ENCODE data around the gene FXR2.
"Not testable (repeated sequence)": the region's sequence is repeated elsewhere in the genome, so short reads cannot be mapped to it uniquely, and the experiment has no call there.

The FXR2 gene

DNA sequence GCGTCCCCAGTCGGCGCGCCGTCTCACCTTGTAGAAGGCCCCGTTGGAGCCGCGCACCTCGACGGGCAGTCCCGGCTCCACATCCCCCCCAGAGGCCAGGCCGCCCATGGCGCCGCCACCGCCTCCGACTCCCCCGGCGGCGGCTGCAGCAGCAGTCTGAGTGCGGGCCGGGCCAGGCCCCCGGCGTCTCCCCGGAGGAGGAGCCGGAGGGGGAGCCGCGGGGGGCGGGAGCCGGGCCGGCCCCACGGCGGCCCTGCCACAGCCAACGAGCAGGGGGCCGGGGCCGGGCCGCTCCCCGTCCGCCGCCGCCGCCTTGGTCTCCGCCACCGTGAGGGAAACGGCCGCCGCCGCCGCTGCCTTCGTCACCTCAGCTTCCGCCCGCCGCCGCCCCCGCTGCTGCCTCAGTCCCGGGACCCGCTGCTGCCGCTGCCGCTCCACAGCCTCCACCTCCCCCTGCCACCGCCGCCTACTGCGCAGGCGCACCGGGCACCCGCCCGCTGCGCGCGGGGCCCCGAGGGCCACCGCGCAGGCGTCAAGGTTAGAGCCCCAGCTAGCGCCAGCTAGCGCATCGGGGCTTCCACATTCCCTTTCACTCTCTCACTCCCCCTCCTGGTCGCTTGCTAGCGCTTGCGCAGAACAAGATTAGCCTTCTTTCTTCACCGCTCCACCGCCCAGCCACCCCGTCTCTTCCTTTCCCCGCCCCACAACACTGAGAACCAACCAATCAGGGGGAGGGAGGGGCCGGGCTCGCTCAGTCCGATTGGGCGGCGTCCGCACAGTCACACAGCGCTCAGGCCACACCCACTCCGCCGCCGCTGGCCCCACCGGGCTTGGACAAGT lies at the start of gene FXR2:
Gene FXR2, minus strand, starts transcription at position 473 of the 840 bp plus-strand sequence. Its CDS starts 365 bp downstream, at position 108.
- DNase-seq (ENCODE audit: extremely low read depth in 1 of 2, low read depth in 1 of 2): peak; percentile 93 to 98

DNA sequence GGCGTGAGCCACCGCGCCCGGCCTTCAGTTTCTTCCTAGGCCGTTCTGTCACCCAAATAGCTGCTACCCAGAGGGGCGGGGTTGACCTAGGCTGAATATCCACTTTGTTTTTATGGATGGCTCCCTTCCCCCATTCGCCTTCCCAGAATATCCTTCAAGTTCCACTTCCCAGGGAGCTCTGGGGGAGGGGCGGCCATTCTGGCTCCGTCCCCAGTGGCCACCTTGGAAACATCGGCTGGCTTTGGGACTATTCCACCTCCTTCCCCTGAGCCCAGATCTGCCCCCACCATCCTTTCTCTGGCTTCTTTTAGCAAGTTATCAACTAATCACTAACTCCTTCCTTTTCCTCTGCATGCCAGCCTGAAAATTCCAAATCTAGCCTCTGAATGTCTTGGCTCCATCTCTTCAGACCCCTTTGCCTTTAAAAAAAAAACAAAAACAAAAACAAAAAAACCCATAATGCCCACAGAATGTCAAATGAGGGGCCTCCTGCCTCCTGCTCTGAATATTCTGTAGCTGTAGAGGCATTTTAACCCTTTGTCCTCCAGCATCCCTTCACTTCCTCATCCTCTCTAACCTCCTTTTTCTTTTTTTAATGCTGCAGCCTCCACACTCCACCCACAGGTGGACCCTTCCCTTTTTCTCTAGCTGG lies 42.4 kb upstream of the FXR2 start:
- DNase-seq (ENCODE audit: extremely low read depth in 1 of 2, low read depth in 1 of 2): no peak

DNA sequence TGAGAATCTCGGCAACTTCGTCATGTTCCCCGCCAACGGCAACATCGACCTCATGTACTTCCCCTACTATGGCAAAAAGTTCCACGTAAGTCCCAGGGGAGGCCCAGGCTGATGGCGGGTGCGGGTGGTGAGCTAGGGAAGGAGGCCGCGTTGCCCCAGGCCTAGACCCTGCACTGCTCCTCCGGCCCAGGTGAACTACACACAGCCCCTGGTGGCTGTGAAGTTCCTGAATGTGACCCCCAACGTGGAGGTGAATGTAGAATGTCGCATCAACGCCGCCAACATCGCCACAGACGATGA lies 40.8 kb upstream of the FXR2 start:
- DNase-seq (ENCODE audit: extremely low read depth in 1 of 2, low read depth in 1 of 2): no peak

DNA sequence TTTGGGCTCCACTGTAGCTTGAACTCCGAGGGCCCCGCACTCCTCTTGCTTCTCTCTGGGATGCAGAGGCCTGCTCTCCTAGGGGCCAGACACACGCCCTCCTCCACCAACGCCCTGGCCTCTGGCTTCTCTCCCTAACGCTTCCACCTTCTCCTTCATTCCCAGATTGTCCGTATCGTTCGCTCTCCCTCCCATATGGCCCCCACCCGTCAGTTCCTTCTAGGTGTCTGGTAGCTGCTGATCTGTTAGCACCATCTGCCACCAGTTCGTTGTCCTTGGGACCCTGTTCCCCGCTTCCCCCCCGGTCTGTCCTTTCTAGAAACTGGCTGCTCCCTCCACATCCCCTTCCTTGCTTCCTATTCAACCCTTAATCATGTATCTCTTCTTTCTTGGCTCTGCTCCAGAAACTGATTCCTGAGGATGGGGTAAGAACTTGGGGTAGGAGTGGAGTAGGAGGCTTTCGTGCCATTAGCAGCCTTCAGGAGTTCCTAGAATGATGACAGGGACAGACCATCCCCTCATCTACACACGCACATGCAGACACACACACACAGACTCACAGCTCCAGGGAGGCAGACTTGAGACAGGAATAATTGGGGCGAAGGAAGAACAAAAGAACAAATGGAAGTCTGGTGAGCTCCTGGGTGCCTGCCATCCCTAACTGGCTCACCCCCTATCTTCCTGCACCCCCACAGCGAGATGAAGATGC lies 40.3 kb upstream of the FXR2 start:
- DNase-seq (ENCODE audit: extremely low read depth in 1 of 2, low read depth in 1 of 2): no peak

DNA sequence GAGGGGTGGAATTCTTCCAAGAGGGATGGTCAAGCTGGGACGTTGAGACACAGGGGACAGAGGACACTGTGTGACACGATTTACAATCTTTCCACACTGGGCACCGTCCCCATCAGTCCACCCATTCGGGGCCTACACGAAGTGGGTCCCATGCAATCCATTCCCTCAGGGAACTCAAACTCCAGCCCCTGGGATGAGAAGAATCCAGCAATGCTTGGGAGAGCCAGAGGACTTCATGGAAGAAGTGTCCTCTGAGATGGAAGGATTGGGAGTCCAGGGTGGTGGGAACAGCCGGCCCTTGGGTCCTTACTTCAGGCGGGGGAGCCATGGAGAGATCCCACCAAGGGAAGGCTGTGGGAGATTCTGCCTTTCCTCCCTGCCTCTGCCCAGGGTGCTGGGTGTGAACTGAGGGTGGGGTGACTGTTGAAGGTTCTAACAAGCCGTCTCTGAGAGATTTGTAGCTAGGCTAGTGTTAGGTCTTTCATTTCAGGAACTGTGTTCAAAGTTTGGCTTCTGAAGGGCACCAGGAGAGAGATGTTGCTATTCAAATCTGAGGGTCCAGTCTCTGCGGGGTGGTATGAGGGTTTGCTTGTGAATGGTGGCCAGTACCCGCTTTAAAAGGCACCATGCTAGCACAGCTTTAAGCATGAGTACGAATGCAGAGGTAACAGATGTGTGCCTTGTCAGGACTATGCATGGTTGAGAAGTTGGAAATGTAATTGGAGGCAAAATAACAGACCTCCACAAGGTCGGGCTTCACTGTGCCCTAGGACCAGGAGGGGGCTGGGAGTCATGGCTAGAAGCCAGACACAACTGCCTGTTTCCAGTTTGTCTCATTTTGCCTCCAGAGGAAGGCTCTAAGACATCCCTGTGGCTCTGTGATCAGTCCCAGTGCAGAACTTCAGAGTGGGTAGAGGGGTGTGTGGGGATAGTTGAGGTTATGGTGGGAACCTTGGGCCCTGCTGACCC lies 38.0 kb upstream of the FXR2 start:
- no peak for DNase-seq (ENCODE audit: extremely low read depth in 1 of 2, low read depth in 1 of 2)

DNA sequence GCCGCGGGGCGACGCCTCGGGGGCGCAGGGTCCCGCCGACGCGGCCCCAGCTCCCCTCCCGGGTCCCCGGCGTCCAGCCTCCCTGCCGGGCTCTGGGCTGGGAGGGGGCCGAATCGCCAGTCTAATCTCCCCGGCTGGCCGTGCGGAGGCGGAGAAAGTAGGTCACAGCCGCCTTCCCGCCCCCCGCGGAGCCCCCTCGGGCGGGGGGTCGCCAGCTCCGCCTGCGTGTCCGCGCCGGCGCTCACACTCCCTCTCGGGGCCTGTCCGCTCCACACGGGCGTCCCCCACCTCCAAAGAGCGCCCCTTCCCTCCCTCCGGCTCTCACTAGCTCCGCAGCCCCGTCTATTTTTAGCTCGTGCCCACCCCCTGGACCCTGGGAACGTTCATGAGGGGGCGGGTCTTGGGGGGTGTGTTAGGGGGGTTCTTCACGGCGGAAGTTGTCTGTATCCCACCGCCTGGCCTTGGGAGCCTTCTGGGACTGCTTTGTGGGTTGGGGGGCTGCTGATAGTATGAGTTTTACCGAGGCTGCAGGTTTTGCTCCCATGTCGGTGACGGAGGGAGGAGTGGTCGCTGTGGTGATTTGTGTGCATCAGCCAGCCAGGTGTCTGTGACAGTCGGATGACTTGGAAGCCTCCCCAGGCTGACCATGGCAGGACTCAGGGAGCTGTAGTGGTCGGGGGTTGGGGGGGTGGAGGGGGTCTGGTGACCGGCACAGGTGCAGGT lies 37.1 kb upstream of the FXR2 start:
- no peak for DNase-seq (ENCODE audit: extremely low read depth in 1 of 2, low read depth in 1 of 2)

DNA sequence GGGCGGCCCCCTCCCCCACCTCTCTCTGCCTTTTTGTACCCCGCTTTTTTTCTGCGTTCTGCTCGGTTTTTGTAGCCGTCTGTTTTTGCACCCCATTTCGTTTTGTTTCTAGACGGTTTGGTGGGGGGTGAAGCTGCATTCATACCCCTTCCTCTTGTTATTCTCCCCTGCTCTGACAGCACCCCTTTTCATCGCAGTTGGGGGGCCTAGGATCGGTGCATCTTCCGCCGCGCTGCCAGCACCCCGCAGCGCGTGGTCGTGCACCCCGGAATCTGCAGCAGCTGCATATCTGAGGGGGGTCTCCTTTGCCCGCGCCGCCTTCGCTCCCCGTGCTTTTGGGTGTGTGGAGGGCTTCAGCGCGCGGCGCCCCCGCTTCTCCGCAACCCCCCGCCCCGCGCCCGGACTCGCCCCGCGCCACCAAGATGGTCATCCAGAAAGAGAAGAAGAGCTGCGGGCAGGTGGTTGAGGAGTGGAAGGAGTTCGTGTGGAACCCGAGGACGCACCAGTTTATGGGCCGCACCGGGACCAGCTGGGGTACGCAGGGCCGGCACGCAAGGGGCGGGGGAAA lies 36.5 kb upstream of the FXR2 start:
- DNase-seq (ENCODE audit: extremely low read depth in 1 of 2, low read depth in 1 of 2): no peak

DNA sequence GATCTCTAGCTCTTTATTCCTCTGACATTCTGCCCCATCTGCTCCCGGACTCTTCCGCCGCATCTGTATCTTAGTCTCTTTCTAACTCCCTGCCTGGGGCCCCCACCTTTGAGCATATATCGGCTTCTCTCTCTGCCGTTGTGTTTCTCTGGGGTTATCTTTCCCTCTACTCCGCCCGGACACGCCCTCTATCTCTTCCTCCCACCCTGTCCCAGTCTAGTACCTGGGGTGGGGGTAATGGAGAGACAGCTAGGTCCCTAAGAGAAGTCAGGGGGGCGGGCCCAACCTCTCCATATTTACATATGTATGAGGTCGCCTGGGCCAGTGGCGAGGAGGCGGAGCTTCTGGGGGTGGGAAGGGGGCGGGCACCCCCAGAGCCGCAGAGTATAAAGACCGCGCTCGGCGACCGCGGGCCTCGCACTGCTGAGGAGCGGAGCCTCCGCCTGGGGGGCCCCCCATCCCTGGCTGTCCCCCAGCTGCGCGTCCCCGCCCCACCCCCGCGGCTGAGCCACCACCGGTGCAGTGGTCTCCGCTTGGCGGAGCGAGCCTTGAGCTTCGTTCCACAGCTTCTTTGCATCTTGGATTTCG lies 35.9 kb upstream of the FXR2 start, which contains the start of gene ATP1B2:
Gene ATP1B2, plus strand, starts transcription at position 418 of the 588 bp plus-strand sequence. CDS start 593 bp downstream, outside the sequence.
- DNase-seq (ENCODE audit: extremely low read depth in 1 of 2, low read depth in 1 of 2): peak; percentile 56 to 71

DNA sequence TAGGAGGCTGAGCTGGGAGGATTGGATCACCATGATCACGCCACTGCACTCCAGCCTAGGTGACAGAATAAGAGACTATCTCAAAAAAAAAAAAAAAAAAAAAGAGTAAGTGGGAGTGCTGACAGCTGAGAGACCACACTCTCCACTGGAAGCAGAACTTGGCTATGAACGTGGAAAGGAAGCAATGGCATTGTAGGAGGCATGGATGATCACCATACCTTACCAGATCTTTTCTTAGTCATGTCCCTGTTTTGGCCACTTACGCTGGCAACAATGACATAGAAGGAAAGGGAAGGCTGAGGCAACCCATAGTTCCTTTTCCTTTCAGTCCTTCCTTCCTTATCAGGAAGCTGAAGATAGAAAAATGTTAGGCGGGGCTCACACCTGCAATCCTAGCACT lies 32.3 kb upstream of the FXR2 start:
- DNase-seq (ENCODE audit: extremely low read depth in 1 of 2, low read depth in 1 of 2): no peak

DNA sequence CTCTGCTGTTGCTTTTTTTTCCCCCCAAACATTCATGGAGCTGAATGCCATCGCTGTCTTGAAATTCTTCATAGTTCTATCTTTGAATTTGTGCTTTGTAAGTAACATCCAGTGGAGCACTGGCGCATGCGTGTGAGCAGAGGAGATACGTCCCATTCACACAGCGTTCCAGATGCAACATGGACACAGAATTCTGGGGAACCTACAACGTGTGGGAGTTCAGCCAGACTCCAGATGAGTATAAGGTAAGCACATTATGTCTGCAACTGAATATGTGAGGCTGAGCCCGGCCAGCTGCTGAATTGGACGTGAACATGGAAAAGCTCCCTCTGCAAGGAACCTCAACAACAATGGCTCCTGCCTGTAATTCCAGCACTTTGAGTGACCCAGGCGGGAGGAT lies 31.8 kb upstream of the FXR2 start:
- DNase-seq (ENCODE audit: extremely low read depth in 1 of 2, low read depth in 1 of 2): no peak

DNA sequence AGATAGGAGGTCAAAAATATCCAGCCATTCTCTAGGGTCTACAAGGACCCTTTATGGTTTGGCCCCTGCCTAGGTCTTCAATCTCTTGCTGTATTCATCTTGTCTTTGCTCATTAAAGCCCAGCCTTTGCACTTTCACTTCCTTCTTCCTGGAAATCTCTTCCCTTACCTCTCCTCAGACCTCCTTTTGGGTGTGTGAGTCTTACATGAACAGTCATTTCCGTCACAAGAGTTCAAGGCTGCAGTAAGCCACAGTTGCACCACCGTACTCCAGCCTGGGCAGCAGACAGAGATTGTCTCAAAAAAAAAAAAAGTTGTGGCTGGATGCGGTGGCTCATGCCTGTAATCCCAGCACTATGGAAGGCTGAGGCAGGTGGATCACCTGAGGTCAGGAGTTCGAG lies 30.1 kb upstream of the FXR2 start:
- DNase-seq (ENCODE audit: extremely low read depth in 1 of 2, low read depth in 1 of 2): no peak

DNA sequence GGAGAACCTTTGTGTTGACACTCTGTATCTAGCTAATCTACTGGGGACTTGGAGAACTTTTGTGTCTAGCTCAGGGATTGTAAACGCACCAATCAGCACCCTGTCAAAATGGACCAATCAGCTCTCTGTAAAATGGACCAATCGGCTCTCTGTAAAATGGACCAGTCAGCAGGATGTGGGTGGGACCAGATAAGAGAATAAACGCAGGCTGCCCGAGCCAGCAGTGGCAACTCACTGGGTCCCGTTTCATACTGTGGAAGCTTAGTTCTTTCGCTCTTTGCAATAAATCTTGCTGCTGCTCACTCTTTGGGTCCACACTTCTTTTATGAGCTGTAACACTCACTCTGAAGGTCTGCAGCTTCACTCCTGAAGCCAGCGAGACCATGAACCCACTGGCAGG lies 26.9 kb upstream of the FXR2 start:
- DNase-seq (ENCODE audit: extremely low read depth in 1 of 2, low read depth in 1 of 2): not testable (repeated sequence)

DNA sequence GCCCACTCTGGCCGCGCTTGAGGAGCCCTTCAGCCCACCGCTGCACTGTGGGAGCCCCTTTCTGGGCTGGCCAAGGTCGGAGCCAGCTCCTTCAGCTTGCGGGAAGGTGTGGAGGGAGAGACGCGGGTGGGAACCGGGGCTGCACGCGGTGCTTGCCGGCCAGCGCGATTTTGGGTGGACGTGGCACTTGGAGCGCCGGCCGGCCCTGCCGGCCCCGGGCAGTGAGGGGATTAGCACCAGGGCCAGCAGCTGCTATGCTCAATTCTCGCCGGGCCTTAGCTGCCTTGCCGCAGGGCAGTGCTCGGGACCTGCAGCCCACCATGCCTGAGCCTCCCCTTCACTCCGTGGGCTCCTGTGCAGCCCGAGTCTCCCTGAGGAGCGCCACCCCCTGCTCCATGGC lies 26.1 kb upstream of the FXR2 start:
- DNase-seq (ENCODE audit: extremely low read depth in 1 of 2, low read depth in 1 of 2): no peak

DNA sequence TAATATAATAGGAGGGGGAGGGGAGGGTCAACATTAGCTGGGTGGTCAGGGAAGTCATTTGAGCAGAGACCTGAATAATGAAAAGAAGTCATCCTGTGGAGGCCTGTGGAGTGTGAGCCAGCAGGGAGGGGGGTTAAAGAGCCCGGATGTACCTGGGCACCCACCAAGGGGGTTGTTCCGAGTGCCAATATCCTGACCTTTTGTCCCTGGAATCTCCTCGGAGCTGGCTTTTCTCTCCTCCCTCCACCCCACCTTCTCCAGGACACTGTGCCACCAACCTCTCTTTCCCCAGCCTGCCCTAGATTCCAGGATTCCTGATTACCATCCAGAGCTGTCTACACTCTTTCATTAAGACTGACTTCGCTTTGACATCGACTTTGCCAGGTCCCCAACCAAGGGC lies 21.5 kb upstream of the FXR2 start:
- DNase-seq (ENCODE audit: extremely low read depth in 1 of 2, low read depth in 1 of 2): no peak

DNA sequence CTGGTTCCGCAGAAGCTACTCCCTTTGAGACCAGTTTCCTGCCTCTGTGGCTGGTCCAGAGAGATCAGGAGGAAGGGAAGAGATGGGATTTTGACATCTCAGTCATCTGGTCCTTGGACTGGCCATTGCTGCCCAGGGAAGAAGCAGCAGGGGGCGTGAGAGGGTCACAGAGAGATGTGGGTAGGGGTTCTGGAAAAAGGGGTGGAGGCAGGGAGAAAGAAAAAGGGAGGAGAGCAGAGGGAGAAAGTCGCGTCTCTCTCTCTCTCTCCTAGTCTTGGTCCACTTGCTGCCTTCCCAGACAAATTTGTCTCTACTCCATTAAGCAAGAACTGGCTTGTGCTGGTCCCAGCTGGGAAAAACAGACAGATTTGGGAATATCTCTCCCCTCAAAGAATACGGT lies 19.7 kb upstream of the FXR2 start:
- no peak for DNase-seq (ENCODE audit: extremely low read depth in 1 of 2, low read depth in 1 of 2)

DNA sequence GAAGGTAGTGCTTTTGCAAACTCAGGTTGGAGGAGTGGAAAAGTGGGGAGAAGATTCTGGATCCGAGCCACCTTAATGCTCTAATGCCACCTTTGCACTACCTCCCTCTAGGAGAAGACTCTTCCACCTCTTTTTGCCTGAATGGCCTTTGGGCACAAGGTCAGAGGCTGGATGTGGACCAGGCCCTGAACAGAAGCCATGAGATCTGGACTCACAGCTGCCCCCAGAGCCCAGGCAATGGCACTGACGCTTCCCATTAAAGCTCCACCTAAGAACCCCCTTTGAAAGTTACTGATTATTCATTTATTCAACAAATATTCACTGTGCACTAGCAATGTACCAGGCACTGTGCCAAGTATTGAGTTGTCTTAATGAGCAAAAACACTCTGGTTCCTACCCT lies 18.4 kb upstream of the FXR2 start:
- DNase-seq (ENCODE audit: extremely low read depth in 1 of 2, low read depth in 1 of 2): no peak

DNA sequence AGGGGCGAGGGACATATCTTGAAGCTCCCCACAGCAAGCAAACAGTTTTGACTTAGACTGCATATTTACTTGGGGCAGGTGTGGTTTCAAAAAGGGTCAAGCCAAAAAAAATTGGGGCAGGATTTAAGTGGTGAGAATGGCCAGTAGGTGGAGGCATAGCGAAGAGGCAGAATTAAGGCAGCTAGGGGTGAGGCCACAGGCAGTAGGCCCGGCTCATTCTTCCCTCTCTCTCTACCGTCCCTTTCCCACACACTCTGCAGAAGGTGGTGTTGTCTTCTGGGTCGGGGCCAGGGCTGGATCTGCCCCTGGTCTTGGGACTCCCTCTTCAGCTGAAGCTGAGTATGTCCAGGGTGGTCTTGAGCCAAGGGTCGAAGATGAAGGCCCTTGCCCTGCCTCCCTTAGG lies 17.8 kb upstream of the FXR2 start:
- no peak for DNase-seq (ENCODE audit: extremely low read depth in 1 of 2, low read depth in 1 of 2)

DNA sequence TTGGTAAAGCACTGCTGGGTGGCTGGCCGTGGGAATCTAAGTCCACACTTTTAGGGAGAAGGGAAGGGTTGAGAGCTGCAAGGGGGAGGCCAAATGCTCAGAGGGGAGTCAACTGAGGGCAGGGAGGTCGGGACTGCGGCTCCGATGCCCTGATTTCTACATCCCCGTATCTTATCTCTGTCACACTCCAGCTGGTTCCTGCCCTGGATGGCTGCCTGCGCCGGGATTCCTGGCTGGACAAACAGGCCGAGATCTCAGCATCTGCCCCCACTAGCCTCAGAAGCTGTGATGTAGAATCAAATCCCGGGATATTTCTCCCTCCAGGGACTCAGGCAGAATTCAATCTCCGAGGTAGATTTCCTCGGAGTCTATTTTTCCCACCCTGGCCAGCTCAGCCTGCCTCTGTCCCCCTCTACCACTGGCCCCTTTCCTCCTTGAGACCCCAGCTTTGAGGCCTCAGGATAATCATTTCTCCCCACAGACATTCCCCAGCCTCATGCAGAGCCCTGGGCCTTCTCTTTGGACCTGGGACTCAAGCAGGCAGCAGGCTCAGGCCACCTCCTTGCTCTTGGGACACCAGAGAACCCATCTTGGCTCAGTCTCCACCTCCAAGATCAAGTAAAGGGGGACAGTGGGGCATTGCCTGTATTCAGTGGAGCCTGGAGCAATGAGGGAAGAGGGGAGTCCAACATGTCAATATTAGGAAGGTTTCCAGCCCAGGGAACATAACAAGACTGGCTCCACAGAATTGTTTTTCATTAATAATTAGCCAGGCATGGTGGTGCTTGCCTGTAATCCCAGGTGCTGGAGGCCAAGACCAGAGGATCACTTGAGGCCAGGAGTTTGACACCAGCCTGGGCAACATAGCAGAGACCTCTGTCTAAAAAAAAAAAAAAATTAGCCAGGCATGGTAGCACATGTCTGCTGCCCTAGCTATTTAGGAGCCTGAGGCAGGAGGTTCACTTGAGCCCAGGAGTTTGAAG lies 17.0 kb upstream of the FXR2 start:
- DNase-seq (ENCODE audit: extremely low read depth in 1 of 2, low read depth in 1 of 2): no peak
